ENCODE results near the gene SPPL3.
"Not testable (repeated sequence)": the region's sequence is repeated elsewhere in the genome, so short reads cannot be mapped to it uniquely, and the experiment has no call there.

Gene SPPL3

DNA sequence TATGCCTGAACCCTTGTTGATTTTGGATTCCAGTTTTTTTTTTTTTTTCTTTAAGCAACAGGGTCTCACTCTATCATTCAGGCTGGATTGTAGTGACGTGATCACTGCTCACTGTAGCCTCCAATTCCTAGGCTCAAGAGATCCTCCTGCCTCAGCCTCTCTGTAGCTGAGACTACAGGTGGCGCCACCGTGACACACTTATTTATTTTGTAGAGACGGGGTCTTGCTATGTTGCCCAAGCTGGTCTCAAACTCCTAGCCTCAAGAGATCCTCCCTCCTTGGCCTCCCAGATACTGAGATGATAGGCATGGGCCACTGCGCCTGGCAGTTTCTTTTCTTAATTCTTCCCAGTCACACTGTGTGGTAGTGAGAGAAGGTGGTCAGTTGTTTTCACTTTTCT, 153.4 kb downstream of the SPPL3 start:
- DNase-seq (ENCODE audit: low read depth in 2 of 2) = no peak

DNA sequence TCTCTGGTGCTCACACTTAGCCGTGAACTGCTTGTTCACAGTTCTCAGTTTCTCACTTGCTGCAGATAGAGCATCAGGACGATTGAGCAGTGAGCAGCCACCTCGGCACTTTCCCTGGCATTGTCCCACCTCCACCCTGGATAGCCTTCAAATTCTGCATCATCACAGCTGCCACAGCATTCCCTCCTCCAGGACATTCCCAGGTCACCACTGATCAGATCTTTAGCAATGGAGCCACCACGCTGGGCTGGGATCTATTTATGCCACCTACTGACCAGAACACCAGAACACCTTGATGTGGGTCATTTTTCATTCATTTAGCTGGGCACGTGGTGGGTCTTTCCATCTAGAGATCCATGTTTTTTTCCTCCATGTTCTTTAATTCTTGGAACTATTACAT, 154.9 kb downstream of the SPPL3 start:
- no peak for DNase-seq (ENCODE audit: low read depth in 2 of 2)

DNA sequence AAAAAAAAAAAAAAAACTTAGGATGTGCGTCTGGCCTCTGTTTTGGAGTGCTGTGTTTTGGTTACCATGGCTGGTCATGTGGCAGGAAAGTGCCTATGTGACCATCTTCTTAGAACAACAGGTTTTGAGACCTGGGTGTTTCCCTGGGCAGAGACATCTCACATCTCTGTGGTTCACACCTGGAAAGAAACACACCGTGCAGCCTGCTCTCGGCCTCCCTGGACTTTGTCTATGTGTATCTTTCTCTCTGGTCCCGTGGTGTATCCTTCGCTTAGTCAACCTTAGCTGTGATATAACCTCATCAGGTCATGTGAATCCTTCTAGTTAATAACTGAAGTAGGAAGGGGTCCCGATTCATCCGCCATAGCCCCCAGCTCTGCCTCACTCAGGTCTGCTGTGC, 155.9 kb downstream of the SPPL3 start:
- no peak for DNase-seq (ENCODE audit: low read depth in 2 of 2)

DNA sequence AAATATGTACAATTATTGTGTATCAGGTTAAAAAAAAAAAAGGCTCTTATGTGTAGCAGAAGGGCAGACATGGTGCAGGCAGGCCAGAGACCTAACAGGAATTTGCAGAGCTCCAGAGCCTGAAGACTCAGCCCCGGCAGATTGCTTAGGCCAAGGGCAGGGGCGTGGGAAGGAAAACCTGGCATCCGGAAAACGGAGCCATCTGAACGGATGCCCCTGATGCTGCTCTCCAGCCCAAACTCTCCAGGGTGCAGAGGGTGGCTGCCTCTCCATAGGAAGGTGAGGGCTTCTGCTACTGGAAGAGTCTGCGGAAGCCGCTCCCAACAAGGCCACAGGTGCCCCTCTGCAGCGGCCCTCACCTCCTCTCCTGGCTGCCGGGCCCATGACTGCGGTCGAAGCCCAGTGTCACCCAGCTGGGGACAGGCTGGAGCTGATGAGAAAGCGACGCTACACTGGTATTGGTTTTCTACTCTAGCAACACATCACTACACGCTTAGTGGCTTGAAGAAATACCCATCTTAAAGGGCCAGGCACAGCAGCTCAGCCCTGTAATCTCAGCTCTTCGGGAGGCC, 159.2 kb downstream of the SPPL3 start:
- DNase-seq (ENCODE audit: low read depth in 2 of 2) = no peak

DNA sequence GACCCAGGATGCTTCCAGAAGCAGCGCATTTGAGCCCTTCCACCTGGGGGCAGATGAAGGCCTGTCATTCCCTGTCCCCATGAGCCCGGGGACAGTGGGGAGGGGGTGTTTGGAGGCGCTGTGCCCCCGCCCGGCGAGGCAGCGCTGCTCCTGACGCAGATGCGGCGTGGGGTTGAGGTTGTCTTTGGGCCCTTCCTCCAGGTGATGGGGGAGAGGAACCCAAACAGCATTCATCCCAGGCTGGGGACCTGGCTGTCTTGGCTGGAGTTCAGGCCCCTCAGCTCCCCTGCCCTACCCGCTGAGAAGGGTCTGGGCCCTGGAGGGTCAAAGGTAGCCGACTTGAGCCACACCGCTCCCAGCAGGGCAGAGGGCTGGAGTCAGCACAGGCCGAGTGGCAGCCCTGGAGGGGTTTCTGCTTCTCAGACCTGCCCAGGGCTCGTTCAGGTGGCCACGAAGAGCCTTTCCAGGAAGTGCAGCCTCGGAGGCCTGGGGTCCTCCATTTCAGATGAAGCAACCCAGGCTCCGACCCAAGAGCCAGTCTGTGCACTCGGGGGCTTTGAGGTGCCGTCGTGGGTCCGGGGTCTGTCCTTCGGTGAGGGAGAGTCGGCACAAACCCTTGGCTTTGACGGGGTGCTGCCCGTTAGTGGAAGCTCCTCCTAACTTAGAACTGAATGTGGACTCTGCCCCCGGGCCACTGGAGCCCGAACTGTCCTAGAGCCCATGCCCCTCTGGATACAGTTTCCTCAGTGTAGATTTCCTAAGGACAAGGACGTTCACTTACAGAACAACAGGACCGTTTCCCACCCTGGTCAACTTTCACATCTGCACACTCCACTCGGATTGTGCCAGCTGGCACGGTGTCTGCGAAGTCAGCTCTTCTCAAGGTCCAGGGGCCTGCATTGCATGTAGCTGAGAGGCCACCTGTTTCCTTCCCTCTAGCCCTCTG, 162.4 kb downstream of the SPPL3 start:
- no peak for DNase-seq (ENCODE audit: low read depth in 2 of 2)

DNA sequence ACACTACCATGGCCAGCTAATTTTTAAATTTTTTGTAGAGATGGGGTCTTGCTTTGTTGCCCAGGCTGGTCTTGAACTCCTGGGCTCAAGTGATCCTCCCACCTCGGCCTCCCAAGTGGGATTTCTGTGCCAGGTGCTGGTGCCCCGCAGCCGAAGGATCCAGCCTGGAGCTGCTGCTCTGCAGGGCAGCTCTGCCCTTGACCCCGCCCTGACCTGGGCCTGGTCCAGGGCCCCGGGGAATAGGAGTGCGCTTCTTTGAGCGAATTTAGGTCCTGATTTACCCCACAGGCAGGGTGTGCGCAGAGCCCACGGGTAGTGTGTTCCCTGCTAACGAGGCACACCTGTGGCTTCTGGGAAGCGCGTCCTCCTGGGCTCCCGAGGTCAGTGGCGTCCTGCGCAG, 163.3 kb downstream of the SPPL3 start:
- DNase-seq (ENCODE audit: low read depth in 2 of 2) = no peak

DNA sequence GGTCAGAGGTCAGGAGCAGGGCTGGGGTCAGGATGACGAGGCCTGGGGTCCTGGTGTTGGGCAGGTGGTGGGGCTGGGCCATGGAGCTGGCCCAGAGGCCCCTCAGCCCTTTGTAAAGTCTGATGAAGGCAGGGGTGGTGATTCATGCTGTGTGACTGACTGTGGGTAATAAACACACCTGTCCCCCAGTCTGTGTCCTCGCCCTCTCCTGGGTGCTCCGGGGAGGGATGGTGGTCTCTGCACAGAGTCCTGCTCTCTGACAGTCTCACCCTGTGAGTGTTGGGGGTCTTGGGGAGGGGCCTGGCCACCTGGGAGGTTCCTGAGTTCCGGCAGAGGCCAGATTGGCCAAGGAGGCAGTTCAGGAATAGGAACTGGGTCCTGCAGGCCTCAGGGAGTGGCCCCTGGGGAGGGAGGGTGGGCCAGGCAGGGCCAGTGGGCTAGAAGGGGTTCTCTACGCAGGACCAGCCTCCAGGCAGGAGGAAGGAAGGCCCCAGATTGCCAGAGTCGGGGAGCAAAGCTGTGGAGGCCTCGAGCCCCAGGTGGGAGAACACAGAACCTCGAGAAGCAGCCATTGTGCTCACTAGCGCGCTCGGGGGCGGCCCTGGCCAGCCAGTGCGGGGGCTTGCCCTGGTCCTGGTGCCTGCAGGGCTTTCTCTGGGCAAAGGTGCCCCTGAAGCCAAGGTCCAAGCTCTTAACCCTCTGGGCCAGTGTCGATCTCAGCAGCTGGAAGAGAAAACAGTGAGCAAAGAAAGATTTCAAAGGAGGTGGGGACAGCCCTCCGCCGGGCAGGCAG, 164.1 kb downstream of the SPPL3 start:
- no peak for DNase-seq (ENCODE audit: low read depth in 2 of 2)

DNA sequence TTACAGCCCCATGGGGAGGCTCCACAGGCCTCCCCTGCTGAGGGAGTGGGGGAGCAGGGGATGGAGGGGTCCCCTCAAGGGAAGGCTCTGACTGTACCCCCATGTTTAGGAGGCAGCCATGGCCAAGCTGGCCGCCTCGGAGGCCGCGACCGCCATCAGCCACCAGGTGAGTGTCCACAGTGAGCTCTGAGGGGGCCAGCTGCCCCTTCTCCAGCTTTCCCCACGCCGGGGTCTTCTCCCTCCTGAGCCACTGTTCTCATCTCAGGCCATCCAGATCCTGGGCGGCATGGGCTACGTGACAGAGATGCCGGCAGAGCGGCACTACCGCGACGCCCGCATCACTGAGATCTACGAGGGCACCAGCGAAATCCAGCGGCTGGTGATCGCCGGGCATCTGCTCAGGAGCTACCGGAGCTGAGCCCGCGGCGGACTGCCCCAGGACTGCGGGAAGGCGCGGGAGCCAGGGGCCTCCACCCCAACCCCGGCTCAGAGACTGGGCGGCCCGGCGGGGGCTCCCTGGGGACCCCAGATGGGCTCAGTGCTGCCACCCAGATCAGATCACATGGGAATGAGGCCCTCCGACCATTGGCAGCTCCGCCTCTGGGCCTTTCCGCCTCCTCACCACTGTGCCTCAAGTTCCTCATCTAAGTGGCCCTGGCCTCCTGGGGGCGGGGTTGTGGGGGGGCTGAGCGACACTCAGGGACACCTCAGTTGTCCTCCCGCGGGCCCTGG, 165.0 kb downstream of the SPPL3 start:
- DNase-seq (ENCODE audit: low read depth in 2 of 2) = no peak

DNA sequence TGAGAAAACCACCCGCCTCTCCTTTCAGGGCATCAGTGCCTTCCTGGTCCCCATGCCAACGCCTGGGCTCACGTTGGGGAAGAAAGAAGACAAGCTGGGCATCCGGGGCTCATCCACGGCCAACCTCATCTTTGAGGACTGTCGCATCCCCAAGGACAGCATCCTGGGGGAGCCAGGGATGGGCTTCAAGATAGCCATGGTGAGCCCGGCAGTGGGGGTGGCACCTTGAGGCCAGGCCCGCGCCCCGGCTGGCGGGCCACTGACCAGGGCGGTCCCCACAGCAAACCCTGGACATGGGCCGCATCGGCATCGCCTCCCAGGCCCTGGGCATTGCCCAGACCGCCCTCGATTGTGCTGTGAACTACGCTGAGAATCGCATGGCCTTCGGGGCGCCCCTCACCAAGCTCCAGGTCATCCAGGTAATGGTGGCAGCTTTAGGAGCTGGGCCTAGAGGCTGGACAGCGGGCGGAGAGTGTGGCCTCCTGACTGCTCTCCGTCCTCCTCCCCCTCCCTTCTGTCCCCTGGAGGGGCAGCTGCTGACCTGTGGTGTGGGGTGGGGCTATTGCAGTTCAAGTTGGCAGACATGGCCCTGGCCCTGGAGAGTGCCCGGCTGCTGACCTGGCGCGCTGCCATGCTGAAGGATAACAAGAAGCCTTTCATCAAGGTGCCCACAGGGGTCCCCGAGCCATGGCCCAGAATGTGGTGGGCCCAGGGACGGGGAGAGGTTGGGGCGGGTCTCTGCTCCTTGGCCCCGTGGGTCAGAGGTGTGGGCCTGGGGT, 165.7 kb downstream of the SPPL3 start:
- DNase-seq (ENCODE audit: low read depth in 2 of 2) = no peak

DNA sequence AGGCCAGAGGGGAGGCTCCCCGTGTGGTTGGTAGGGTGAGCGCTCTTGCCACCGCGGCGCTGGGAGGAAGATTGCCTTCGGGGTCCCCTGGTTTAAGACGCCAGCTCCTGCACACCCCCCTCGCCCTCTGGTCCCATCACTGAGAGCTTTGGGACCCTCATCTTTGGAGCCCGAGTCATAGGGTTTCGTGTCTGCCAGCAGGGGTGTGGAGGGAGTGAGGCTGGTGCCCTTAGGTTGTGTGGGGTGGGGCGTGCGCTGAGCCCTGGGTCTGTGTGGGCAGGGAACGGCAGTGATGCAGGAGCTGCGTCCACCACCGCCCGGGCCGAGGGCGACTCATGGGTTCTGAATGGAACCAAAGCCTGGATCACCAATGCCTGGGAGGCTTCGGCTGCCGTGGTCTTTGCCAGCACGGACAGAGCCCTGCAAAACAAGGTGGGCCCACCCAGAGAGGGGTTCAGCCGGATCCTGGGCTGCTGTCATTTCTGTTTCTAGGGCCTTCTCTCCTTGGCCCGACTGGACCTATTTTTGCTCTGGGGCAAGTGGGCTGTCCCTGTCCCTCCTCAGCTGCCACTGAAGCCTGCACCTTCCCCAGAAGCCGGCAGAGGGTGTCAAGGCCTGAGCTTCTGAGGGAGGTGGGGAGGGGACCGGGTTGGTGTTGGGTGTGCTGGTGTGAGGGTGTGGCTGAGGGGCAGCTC, 166.5 kb downstream of the SPPL3 start:
- no peak for DNase-seq (ENCODE audit: low read depth in 2 of 2)

DNA sequence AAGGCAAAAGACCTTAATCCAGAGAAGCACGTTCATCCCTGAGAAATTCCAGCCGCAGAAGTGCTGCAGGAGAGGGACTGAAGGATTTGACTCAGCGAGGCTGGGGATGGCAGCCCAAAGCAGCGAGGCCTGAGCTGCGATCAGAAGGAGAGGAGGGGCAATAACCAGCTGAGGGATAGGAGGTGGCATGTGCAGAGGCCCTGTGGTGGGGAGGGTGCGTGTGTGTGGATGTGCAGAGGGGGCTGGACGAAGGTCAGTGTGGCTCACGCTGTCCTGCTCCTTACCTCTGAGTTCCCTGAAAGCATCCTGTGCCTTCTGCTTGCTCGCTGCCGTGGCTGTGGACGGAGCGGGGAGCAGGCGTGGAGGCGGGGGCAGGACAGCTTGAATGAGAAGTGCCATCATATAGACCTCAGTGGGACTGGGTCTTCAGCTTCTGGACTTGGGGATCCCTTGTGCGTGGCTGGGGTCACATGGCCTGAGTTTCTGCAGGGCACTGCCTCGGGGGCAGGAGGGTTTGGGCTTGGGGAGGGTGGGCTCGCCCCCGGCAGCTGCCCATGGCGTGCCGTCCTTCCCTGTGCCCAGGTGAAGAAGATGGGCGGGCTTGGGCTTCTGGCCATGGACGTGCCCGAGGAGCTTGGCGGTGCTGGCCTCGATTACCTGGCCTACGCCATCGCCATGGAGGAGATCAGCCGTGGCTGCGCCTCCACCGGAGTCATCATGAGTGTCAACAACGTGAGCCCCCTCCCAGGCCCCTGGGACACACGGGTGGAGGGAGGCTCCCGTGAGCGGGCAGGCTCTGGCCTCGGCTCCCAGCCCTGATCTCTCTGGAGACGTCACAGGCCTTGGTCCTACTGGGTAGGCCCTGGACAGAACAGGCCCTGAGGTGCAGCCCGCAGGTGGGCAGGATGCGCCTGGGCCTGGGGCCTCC, 167.5 kb downstream of the SPPL3 start:
- no peak for DNase-seq (ENCODE audit: low read depth in 2 of 2)

DNA sequence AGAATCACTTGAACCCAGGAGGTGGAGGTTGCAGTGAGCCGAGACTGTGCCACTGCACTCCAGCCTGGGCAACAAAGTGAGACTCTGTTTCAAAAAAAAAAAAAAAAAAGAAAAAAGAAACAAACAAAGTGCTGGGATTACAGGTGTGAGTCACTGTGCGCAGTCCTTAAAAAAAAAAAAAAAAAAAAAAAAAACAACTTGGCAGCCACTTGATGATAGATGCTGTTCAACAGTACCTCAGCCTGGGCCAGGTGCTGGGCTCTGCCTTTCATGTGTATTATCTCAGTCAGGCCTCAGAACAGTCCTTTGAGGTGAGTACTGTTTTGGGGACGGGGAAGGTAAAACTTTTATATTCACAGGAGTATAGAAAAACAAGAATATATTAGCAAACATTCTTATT, 169.0 kb downstream of the SPPL3 start:
- no peak for DNase-seq (ENCODE audit: low read depth in 2 of 2)

DNA sequence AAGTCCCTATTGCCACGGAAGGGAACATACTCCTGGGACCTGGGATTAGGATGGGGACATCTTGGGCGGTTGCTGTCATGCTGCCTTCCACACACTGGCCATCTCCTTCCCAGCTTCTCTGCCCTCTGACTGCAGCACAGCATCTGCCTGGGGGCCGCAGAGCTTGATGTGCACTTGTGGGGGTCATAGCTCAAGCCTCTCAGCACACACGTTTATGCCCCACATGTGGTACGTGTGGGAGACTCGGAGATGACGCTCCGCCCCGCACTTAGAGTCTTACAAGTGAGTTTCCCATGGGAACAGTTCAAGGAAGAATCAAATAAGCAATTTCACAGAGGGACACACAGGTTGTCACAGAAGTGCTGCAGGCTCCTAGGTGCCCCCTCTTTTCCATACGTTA, 169.9 kb downstream of the SPPL3 start:
- no peak for DNase-seq (ENCODE audit: low read depth in 2 of 2)

DNA sequence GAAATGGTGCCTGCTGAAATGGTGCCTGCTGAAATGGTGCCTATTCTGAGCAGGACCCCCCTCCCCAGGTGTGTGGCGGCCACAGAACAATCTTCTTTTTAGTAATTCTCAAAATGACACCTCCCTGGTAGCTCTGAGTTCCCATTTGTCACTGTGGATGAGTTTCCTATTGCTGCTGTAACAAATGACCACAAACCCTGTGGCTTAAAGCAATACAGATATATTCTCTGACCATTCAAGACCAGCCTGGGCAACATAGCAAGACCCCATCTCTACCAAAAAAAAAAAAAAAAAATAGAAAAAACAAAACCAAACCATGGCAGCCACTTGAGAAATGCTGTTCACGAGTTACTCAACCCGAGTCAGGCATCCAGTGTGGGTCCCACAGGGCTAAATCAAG, 170.6 kb downstream of the SPPL3 start:
- no peak for DNase-seq (ENCODE audit: low read depth in 2 of 2)

DNA sequence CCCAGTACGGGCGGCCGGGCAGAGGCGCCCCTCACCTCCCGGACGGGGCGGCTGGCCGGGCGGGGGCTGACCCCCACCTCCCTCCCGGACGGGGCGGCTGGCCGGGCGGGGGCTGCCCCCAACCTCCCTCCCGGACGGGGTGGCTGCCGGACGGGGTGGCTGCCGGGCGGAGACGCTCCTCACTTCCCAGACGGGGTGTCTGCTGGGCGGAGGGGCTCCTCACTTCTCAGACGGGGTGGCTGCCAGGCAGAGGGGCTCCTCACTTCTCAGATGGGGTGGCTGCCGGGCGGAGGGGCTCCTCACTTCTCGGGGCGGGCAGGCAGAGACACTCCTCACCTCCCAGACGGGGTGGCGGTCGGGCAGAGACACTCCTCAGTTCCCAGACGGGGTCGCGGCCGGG, 172.0 kb downstream of the SPPL3 start:
- DNase-seq (ENCODE audit: low read depth in 2 of 2) = not testable (repeated sequence)

DNA sequence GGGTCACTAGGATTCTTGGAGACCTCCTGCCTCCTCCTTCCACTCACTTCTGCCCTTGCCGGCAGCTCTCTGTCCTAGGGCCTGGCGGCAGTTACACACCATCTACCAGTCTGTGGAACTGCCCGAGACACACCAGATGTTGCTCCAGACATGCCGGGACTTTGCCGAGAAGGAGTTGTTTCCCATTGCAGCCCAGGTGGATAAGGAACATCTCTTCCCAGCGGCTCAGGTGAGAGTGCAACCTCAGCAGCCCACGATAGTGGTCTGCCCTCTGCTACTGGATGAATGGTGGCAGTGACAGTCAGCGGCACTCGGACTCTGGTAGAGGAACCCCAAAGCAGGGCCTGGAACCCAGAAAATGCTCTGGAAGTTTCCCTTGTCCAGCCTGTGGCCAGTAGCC, 177.2 kb downstream of the SPPL3 start:
- no peak for DNase-seq (ENCODE audit: low read depth in 2 of 2)

DNA sequence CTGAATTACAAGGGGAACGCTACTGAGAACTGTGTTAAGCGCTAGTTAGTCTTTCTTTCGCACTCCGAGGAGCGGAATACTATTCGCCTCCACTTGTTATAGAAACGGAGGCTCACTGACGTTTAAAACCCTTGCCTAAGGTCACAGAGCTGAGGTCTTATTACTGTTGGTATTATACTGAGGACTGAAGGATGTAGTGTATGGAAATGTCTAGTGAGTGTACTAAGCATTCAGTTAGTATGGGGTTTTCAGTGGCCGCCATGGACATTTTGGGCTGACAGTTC, 177.7 kb downstream of the SPPL3 start:
- DNase-seq (ENCODE audit: low read depth in 2 of 2) = no peak

DNA sequence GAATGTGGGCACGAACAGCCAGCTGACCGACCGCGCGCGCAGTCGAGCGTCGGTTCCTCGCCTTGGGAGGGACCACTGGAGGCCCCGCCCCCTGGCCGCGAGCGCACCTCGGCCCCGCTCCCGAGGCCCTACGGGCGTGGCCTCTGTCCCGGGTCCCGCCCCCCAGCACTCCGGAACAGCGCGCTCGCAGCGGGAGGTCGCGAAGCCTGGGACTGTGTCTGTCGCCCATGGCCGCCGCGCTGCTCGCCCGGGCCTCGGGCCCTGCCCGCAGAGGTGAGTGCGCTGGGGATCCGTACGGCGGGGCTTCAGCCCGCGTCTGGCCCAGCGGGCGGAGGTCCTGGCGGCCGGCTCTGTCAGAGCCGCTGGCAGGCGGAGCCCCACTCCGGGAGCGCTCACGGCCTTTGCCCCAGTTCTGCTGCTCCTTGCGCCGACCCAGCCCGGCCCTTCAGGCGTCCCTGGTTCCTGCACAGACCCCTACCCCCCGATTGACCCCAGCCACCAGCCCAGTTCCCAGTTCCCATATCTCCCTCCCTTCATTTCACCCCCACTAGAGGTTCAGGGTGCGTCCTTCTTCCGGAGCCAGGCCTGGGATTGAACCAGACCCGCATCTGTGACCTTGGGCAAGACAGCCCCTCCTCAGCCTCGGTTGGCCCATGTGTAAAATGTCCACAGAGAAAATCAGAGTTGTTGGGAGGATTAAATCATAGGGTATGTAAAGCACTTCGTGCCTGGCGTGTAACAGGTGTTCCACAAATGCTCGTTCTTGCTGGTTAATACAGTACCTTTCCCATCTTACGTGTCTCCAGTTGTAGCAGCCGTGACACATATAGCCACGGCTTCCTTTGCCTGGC, 178.3 kb downstream of the SPPL3 start, which contains the start of gene ACADS:
TSS of gene ACADS (plus strand) at position 168 of the 851 bp plus-strand sequence. CDS start at position 228, 60 bp downstream.
- DNase-seq (ENCODE audit: low read depth in 2 of 2) = peak; percentile 65 to 86
